Measurements from ENCODE around the gene SMURF1. TPM values are rescaled to one million over a fixed set of nuclear protein-coding genes. Genes with fewer than 3 reads are reported as not detected.

SMURF1 gene
- total and polyA plus RNA-seq, 2 of the 8 experiments (the other 6 are each of a cell fraction or from before 2014, with no cell fraction given): 9.6 to 24.5 TPM

GRCh38 chr7:99106821-99107241 is 37.1 kb downstream of the SMURF1 start:
- Histone ChIP-seq H3K9ac (replicated peaks in 1 of 4; ENCODE audit: extremely low read depth in 1 of 4, low read depth in 3 of 4, low read length in 3 of 4) (no peak overlapping the region; a peak in 1 of 7 replicates), H3K18ac (ENCODE audit: extremely low read depth, low read length) (no peak overlapping the region), H2BK20ac (ENCODE audit: low read length) (no peak overlapping the region), H3K4me2 (ENCODE audit: insufficient read depth in 1 of 2, low read depth in 2 of 2, low read length in 2 of 2) (peak overlapping the region; percentile 22 to 24; a peak in 1 of 4 replicates), H3K79me1 (ENCODE audit: low read depth, low read length) (peaks cover 13% of the 10 kb centered on the region; the same call in 1 of the 2 replicates), H3K14ac (ENCODE audit: insufficient read length) (no peak overlapping the region), H2BK12ac (ENCODE audit: low read depth, low read length) (no peak overlapping the region; the same call in 1 of the 2 replicates), H4K5ac (ENCODE audit: insufficient read length, low read depth, low read length) (no peak overlapping the region), H3K27ac (ENCODE audit: low read depth, low read length) (no peak overlapping the region), H3K4ac (replicated peaks; ENCODE audit: insufficient read length, low read depth, low read length) (no peak overlapping the region), H3K4me1 (replicated peaks in 1 of 4; ENCODE audit: control insufficient read depth in 3 of 4, insufficient read depth in 4 of 4, low read length in 3 of 4) (peaks cover 3 to 27% (median 10%) of the 10 kb centered on the region in 4 experiments; a peak in 6 of 7 replicates), H2BK15ac (ENCODE audit: low read length) (no peak overlapping the region), H3K23ac (ENCODE audit: insufficient read length) (no peak overlapping the region), H3K56ac (replicated peaks; ENCODE audit: insufficient read length, low read depth, low read length) (no peak overlapping the region), H2BK5ac (ENCODE audit: low read depth, low read length) (no peak overlapping the region), H3K9me3 (ENCODE audit: insufficient read depth in 2 of 2, low read depth in 1 of 2, low read length in 1 of 2) (no peaks in the 10 kb centered on the region), H4K91ac (replicated peaks; ENCODE audit: insufficient read length, low read length) (no peak overlapping the region), H4K8ac (ENCODE audit: extremely low read depth, insufficient read depth, low read length) (no peak overlapping the region), H3K79me2 (ENCODE audit: control insufficient read depth in 1 of 2, insufficient read depth in 2 of 2, low read length in 2 of 2) (peaks cover 0 to 94% of the 10 kb centered on the region in 2 experiments; a peak in 3 of 4 replicates), H2BK120ac (replicated peaks; ENCODE audit: low read depth, low read length) (no peak overlapping the region), H2AFZ (ENCODE audit: low read length) (no peak overlapping the region), H4K20me1 (replicated peaks in 1 of 2; ENCODE audit: control insufficient read depth in 1 of 2, insufficient read depth in 2 of 2, low read length in 2 of 2) (peaks cover 7 to 16% of the 10 kb centered on the region in 2 experiments), H2AK5ac (ENCODE audit: low read depth, low read length) (no peak overlapping the region), H3K4me3 (ENCODE audit: extremely low read depth in 1 of 4, insufficient read depth in 2 of 4, low read depth in 3 of 4, low read length in 4 of 4) (no peak overlapping the region), H3K36me3 (ENCODE audit: control insufficient read depth in 2 of 4, insufficient read depth in 4 of 4, low read length in 3 of 4) (no peaks in the 10 kb centered on the region; a peak in 1 of 8 replicates), H3K23me2 (ENCODE audit: low read depth, low read length) (no peaks in the 10 kb centered on the region), H3K27me3 (replicated peaks in 1 of 4; ENCODE audit: control insufficient read depth in 3 of 4, extremely low read depth in 1 of 4, insufficient read depth in 3 of 4, low read length in 3 of 4) (no peaks in the 10 kb centered on the region)
- TF ChIP-seq KDM5A (IDR thresholded peaks at IDR 0.05; ENCODE audit: low read length) (no peak), CBX5 (IDR thresholded peaks at IDR 0.05; ENCODE audit: low read depth, low read length) (no peak)
- FAIRE-seq: peak; percentile 19
- POLR2A ChIA-PET (ENCODE audit: partially characterized antibody): interaction anchor here (0.8 to 1.8 kb wide), 2 partner anchors 10 to 30 kb away, joined by 3 to 5 read pairs; no protein-coding TSS in a partner anchor
- 78% methylated on average over 4 of the region's 4 CpGs; no CpG with 5 or more reads in 1 of the 2 experiments for WGBS, 2 experiments (ENCODE audit: extremely low coverage in 1 of 2, insufficient coverage in 1 of 2, insufficient read length in 1 of 2, insufficient replicate concordance in 2 of 2, low coverage in 1 of 2, low lambda C conversion rate in 2 of 2, missing lambda C conversion rate in 1 of 2)
- no peak for DNase-seq (ENCODE audit: low read depth in 1 of 2, low spot score in 2 of 2)
- CTCF ChIA-PET (ENCODE audit: partially characterized antibody): interaction anchor here (1.0 kb wide), 1 partner anchor 9 kb away, joined by 4 read pairs; no protein-coding TSS in a partner anchor

All from H1 (cell line).